NCI-H2196 (cell line): ENCODE measurements around the gene FBXL16.

Experiments used
- DNase-seq: peaks from one replicate; lab custom pipeline; 2025; ENCODE audit not compliant: unreplicated experiment; lab: John Stamatoyannopoulos, UW

FBXL16 gene

DNA sequence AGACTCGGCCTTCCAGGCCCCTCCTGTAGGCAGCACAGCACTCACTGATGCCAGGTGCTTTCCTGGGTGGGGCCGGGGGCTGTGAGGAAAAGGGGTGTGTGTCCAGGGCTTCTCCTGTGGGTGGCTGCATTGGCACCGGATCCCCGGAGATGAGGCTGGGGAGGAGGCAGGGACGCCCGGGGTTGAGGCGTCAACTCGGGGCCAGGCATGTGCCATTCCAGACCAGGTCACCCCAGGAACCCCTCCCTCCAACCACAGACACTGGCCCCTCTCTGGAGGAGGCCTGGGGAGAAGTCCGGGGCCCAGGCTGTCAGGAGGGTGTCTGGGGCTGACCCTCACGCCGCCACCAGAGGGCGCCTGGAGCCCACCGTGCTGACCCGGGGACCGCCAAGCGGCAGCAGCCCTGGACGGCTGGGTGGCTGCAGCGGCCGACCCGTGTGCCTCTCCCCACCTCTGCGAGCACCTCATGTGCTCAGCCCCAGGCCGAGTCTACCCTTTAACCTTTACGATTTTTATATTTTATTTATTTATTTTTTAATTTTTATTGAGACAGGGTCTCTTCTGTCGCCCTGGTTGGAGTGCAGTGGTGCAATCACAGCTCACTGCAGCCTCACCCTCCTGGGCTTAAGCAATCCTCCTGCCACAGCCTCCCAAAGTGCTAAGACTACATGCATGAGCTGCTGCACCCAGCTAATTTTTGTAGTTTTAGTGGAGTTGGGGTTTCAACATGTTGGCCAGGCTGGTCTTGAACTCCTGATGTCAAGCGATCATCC, 6.1 kb upstream of the FBXL16 start:
- DNase-seq: peak; percentile 83

DNA sequence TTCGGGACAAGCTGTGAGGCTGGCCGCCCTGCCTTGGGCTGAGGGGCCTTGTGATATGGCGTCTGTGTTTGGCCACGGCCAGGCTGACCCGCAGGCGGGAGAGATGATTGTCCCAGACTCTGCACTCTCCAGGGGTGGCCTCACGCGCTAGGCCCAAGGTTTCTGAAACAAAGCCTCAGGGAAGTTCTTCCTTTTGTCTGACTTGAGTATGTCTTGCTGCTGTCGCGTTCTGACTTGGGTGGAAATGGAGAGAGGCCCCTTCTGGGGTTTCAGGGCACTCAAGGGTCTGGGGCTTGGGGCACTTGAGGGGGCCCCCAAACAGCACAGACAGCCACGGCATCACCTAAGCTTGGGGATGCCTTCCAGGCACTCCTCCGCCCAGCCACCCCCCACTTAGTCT, 5.5 kb upstream of the FBXL16 start:
- no peak for DNase-seq

DNA sequence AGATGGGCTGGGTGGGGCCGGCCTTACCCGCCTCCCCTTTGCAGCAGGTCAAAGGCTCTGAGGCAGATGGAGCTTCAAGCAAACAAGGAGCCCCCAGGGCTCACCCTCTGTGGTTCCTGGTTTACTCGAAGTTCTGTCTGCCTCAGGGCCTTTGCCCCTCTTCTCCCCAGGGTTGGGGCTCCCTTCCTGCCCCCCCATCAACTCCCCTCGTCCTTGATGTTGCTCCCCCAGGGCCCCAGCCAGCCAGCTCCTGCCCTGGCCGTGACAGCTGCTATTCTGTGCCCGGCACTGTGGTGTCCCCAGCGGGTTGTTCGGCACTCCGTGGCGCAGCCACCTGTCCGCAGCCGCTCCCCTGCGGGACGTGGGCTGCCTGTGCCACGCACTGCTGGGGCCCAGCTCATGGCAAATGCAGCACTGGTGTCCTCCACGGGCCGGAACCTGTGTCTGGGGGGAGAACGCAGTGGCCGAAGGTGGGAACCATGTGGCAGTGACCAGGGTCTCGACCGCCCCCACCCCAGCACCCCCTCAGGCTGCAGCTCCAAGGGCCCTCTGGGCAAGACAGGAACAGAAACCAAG, 5.0 kb upstream of the FBXL16 start:
- DNase-seq: no peak

DNA sequence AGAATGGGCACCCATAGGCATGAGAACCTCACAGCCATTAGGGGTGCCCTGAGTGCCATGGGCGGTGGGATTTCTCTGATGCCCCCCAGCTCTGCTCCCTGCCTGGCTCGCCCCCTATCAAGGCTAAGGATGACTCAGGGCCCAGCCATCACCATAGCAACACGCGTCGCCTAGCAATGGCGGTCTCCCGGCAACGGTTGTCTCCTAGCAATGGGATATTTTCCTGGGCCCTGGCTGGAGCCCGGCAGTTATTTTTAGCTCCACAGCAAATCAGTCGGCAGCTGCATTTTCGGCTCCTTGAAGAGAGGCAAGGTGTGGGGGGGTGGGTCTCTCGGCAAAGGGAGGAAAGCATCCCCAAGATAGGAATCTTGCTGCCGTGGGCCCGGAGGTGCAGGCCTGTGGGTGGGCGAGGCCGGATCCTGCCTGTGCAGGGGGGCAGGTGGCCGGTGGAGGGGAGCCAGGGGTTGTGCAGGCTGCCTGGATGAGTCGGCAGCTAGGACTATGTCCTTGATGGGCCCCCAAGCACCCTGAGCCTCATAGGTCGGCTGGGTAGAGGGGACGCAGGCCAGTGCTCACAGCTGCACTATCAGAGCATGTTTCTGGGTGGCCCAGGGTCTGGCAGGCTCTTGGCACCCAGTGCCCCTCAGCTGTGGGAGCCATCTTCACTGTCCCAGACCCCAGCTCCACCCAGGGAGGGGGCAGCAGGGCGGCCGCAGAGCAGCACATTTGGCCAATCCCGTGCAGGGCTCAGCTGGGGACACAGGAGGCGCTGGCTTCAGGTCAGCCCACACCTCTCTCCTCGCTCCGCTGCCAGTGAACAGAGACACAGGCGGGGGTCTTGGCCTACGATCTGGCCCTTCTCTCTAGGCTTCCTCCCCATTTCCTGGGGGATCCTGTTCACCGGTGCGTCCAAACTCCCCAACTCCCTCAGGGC, 4.2 kb upstream of the FBXL16 start:
- peak; percentile 94 for DNase-seq

DNA sequence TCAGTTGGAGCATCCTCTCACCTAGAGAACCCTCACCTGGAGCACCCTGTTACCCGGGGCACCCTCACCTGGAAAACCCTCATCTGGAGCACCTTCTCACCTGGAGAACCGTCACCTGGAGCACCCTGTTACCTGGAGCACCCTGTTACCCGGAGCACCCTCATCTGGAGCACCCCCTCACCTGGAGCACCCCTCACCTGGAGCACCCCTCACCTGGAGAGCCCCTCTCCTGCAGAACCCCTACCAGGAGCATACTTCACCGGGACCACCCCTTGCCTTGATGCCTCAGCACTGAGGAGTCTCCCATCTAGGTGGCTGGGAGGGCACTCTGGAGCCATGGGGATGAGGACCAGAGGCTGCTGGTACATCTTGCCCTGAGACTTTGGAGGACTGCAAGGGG, 3.4 kb upstream of the FBXL16 start:
- no peak for DNase-seq

DNA sequence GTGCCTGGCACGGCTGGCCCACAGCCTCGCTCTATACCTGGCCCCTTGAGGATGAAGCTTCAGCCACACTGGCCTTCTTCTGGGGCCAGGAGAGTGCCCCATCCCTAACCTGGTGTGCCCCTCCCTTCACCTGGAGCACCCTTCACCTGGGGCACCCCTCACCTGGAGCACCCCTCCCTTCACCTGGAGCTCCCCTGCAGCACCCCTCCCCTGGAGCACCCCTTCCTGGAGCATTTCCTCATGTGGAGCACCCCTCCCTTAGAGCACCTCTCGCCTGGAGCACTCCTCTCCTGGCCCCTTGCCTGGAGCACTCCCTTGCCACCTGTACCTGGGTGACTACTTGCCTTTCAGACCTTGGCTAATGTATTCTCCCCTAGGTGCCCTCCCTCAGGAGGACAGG, 2.4 kb upstream of the FBXL16 start:
- no peak for DNase-seq

DNA sequence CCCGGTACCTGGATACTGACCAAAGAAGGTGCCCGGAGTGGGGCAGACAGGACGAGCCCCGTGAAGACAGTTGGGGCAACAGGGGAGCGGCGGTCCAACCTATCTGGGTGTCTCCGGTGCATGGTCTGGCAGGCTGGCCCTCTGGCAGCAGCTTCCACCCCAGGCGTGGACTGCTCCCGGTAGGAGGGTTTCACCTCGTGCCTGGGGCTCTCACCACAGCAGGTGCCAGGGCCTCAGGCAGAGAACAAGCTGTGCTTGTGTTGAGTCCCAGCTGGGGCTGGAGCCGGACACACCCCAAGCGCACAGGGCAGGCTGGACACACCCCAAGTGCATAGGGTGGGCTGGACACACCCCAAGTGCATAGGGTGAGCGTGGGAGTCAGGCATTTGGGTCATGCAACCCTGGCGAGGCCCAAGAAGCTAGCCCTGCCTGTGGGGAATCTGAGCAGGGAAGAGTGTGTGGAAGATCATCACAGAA, 1.5 kb upstream of the FBXL16 start:
- DNase-seq: no peak

DNA sequence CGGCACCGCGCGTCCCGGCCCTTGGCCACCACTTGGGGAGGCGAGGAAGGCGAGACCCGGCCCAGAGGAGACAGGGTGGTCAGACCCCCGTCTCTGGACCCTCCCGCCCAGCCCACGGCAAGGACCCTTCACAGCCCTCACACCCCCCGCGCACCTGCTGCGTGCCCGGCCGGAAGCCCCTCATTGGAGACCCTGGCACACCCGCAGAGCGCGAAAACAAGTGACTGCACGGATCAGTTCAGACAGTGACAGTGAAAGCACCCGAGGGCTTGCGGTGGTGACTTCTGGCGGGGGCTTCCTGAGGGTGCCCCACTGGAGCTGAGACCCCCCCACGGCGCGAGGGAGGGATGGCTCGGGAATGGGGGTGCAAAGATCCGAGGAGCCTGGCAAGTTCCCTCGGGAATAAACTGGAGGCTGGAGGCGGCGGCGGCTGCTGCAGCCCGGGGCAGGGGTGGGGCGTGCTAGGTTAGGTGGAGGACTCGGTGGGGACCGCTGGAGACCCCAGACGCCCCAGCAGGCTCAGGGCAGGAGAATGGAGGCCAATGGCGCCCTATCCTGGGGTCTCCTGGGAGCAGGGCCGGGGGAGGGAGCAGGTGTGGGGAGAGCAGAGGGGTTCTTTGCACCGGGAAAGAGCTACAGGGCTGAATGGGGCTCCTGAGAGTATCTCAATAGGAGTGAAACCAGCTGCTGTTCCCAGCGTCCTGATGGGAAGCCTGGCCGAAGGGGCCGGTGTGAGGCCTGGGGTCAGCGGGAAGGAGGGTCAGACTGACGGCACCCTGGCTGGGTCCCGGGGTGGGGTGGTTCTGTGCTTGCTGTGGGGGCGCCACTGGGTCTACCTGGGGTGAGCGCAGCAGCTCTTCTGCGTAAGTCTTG, 824 bp upstream of the FBXL16 start:
- DNase-seq: no peak

DNA sequence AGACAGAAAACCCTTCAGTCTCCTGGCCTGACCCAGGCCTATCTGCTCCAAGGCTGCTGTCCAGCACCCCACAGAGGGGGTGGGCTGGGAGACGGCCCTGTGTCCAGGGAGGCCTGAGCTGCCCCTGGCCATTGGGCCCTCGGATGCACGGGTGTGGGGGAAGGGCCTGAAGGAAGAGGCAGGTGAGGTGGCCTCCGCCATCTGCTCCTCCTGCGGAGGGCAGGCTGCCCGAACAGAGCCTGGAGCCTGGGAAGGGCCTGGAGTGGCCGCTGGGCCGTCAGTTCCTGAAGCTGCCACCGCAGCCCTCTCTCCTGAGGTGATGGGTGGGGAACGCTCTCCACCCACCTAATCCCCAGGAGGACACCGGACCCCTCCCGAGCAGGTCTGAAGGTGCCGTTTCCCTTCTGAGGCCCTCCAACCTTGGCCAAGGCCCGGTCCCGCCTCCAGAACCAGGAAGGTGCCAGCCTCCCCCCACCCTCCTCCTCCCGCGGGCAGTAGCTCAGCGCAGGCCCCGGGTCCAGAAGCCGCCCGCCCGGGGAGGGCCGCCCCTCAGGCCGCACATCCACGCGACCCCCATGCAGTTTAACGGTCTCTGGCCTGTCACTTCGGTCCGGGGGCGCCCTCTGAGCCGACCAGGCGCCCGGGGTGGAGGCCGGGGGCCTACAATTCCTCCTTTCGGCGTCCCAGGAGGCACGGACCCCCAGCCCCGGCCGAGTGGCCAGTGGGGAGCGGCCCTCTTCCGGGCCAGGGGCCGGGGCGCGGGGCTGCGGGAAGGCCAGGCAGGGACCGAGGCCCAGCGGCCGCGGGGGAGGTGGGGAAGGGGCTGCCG, 835 bp downstream of the FBXL16 start:
- DNase-seq: peak; percentile 42

DNA sequence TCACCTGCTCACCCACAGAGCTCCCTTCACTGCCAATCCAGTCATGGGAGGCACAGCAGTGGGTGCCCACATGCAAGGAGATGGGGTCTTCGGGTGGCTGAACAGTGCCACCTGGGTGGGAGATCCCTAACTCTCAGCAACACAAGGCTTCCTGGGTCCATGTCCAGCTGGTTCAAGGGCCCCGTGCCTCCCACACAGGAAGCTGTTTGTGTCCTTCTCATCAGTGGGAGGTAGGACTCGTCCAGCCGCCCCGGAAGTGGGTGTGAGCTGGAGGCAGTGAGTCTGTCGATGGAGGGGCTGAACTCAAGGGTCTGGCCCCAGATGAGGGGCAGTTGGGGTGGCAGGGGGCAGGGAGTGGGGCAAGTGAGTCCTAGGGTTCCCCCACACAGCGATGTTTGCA, 1.6 kb downstream of the FBXL16 start:
- no peak for DNase-seq

DNA sequence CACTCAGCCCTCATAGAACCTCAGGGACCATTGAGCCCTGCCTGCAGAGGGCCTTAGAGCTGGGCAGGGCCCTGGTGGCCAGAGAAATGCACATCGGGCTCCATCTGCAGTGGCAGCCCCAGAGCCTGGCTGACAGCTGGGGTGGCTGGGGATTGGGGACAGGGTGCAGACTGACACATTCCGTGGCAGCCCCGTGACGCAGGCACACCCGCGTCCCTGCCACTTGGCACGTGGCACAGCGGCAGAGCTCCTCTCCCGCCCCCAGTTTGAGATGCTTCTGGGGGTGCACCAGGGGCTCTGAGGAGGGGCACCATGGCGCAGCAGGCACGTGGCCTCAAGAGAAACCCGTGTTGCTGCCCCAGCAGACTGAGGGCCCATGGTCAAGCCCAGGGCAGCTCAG, 2.2 kb downstream of the FBXL16 start:
- no peak for DNase-seq

DNA sequence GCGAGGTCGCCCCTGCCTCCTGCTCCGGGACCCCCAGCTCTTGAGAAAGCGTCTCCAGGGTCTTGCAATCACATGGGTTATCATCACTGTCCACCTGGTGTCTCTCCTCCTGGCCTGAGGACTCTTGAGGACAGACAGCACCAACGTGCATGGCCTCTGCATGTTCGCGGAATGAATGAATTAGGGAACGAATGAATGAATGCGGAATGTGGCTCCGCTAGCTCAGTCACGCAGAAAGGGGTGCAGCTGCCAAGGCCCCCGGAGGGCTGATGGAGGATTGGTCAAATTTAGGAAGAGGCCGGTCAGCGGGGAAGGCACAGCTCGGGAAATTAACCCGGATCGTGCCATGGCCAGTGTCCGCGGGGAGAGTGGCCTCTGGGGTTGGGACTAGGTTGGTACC, 3.3 kb downstream of the FBXL16 start:
- DNase-seq: no peak

DNA sequence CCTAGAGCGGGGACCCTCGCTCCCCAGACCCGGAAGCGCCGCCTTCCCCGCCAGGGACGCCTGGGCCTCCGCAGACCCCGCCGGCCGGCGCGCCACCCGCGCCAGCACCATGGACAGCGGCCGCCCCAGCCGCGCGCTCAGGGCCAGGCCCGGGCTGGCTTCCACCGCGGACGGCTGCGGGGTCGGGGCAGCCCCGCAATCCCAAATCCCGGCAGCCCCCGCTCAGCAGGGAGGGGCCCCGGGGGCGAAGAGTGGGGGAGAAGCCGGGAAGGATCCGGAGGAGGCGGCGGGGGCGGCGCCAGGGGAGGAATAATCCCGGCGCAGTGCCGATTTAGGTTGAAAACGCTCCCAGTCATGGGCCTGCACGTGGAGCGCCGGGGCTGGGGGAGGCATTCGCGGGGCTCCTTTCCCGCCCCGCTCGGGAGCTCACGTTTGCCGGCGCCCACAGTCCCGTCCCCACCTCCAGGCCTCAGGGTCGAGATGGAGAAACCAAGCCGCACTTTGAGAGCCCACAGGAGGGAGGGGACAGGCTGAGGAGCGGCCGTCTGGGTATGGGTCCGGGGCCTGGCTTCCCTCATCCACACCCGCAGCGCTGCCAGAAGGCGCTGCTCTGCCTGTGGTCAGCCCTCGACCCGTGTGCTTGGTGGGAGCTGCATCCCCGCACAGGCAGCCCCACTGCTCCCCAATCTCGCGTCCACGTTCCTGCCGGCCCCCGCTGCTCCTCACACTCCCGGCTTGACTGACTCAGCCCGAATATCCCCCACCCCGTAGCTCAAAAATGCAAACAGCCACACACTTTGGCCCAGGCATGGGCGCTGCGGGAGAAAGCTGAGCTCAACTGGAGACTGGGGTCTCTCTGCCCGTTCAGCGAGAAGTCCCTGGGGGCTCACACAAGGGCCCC, 4.7 kb downstream of the FBXL16 start:
- DNase-seq: no peak

DNA sequence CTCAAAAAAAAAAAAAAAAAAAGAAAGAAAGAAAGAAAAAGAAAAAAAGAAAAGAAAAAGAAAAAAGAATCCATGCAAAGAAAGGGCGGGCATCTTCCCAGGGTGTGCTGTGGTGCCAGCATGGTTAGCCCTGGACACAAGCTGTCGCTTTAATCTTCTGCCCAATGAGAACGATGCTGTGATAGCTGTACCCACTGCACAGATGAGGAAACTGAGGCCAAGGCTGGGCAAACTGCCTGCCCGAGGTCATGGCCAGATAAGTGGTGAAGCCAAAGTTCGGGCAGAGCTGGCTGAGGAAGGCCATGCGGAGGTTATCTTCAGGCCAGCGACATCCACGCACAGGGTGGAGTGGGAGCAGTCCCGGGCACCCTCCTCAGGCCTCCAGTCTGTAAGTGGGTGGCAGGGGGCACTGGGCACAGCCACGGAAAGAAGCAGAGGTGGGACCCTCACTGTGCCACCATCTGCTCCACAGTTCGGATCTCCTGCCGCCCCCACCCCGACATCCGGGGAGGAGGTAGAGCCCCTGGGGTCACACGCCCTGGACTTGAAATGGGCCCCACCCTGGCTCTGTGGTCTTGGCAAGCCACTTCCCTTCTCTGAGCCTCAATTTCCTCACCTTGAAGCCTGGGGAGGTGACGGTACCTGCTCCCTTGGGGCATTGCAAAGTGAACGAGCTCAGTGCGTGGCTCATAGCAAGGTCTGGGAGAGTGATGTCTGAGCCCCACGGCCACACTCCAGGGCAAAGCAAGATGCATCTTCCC, 6.5 kb downstream of the FBXL16 start:
- DNase-seq: no peak

DNA sequence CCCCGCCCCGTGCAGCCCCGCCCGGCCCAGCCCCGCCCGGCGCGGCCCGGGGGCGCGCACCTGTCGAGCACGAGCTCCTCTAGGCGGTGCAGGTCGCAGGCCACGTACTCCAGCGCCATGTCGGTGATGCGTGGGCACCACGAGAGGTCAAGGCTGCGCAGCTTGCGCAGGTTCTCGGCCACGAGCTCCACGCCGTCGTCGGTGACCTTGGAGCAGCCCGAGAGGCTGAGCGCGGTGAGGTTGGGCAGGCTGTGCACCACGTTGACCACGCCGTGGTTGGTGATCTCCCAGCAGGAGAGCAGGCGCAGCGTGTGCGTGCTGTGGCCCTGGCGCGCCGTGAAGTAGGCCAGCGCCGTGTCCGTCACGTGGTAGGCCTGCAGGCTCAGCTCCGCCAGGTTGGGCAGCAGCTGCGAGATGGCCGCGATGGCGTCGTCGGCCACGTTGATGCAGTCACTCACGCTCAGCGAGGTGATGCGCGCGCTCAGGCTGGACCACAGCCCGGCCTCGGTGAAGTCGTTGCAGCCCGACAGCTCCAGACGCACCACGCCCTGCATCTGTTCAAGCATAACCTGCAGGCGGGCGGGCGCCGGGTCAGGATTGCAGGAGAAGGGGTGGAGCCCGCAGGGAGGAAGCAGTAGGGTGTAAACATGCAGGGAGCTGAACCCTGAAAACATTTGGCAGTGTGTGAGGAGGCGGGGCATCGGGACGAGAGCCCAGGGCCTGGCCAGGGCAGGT, 10.1 kb downstream of the FBXL16 start:
- DNase-seq: peak; percentile 96

DNA sequence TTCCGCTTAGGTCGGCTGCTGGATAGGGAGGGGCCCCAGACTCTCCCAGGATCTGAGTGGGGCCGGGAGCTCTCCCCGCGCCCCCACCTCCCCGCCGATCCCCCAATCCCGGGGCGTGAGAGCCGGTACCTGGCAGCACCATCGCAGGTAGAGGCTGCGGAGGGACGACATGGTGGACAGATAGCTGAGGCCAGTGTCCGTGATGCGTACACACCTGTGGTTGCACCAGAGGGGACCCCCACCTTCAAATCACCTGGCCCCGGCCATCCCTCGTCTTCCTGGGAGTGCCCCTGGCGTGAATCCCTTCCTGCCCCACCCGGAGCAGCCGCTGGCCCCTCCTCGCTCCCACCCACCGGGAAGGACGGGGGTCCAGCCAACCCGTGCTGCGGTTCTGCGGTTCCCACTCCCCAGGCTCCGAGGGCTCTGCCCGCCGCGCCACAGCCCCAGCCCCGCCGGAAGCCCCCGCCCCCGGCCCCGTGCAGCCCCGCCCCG, 10.7 kb downstream of the FBXL16 start:
- no peak for DNase-seq

DNA sequence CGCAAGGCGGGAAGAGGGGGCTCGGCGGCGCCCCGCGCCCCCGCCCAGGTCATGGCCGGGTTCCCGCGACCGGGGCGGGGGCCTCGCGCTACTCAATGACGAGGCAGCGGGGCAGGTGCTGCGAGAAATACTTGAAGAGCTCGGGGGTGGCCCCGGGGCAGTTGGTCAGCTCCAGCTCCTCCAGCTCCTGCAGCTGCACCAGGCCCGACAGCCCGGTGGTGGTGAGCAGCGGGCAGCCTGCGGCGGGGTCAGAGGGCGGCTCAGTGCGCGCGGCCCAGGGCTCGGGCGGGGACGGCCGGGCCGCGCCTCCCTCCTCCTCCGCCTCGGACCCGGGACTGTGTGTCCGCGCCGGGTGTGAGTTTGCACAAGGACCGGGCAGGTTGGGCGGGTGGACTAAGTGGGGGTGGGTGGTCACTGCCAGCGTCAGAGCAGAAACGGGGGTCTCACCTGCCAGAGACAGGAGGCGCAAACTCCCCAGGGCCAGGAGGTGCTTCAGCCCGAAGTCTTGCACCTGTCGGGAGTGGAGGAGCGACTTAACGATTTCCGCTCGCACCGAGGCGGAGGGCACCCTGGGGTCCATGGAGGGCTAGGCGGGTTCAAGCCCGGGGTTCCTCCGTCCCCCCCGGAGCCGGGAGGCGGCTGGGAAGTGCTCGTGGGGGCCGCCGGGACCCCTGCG, 11.3 kb downstream of the FBXL16 start:
- no peak for DNase-seq
